ENCODE measurements around the gene SRL. TPM values are rescaled to one million over a fixed set of nuclear protein-coding genes. Genes with fewer than 3 reads are reported as not detected.

Gene SRL
- total RNA-seq, 1 experiment from 2014 or later = not detected

DNA sequence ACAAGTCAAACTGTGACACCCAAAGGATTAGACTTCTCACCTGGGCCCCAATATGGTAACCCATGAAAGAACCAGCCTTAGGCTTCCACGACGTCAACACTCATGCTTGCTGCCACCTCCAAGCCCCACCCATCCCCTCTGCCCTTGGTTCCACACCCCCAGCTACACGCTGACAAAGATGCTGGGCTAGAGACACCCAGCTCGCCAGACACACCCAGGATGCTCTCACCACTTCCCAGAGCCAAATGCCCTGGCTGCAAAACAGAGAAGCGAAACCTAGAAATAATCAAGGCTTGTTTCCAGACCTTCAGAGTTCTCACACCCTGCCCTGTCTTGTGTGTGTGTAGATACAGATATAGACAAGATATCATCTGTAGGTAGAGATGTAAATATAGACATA is 99.6 kb downstream of the SRL start:
- Histone ChIP-seq H3K27ac (ENCODE audit: low read length) (no peak overlapping the region), H3K4me3 (ENCODE audit: low read depth in 2 of 2, low read length in 2 of 2) (no peak overlapping the region), H3K4me1 (ENCODE audit: control insufficient read depth, insufficient read depth, low read length) (no peaks in the 10 kb centered on the region), H3K9me3 (ENCODE audit: control insufficient read depth, insufficient read depth, low read depth, low read length) (no peaks in the 10 kb centered on the region), H3K27me3 (ENCODE audit: control insufficient read depth, insufficient read depth, low read length) (no peaks in the 10 kb centered on the region), H3K36me3 (ENCODE audit: control insufficient read depth, insufficient read depth, low read length) (no peaks in the 10 kb centered on the region)
- TF ChIP-seq, protein P1, sequence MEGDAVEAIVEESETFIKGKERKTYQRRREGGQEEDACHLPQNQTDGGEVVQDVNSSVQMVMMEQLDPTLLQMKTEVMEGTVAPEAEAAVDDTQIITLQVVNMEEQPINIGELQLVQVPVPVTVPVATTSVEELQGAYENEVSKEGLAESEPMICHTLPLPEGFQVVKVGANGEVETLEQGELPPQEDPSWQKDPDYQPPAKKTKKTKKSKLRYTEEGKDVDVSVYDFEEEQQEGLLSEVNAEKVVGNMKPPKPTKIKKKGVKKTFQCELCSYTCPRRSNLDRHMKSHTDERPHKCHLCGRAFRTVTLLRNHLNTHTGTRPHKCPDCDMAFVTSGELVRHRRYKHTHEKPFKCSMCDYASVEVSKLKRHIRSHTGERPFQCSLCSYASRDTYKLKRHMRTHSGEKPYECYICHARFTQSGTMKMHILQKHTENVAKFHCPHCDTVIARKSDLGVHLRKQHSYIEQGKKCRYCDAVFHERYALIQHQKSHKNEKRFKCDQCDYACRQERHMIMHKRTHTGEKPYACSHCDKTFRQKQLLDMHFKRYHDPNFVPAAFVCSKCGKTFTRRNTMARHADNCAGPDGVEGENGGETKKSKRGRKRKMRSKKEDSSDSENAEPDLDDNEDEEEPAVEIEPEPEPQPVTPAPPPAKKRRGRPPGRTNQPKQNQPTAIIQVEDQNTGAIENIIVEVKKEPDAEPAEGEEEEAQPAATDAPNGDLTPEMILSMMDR (IDR thresholded peaks at IDR 0.05) = no peak
- TF ChIP-seq SIN3A (IDR thresholded peaks at IDR 0.05; ENCODE audit: borderline replicate concordance, insufficient read depth, low read depth, low read length) = no peak
- TF ChIP-seq, protein P2, sequence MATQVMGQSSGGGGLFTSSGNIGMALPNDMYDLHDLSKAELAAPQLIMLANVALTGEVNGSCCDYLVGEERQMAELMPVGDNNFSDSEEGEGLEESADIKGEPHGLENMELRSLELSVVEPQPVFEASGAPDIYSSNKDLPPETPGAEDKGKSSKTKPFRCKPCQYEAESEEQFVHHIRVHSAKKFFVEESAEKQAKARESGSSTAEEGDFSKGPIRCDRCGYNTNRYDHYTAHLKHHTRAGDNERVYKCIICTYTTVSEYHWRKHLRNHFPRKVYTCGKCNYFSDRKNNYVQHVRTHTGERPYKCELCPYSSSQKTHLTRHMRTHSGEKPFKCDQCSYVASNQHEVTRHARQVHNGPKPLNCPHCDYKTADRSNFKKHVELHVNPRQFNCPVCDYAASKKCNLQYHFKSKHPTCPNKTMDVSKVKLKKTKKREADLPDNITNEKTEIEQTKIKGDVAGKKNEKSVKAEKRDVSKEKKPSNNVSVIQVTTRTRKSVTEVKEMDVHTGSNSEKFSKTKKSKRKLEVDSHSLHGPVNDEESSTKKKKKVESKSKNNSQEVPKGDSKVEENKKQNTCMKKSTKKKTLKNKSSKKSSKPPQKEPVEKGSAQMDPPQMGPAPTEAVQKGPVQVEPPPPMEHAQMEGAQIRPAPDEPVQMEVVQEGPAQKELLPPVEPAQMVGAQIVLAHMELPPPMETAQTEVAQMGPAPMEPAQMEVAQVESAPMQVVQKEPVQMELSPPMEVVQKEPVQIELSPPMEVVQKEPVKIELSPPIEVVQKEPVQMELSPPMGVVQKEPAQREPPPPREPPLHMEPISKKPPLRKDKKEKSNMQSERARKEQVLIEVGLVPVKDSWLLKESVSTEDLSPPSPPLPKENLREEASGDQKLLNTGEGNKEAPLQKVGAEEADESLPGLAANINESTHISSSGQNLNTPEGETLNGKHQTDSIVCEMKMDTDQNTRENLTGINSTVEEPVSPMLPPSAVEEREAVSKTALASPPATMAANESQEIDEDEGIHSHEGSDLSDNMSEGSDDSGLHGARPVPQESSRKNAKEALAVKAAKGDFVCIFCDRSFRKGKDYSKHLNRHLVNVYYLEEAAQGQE (IDR thresholded peaks at IDR 0.05; ENCODE audit: insufficient read depth in 1 of 2, low read depth in 2 of 2, low read length in 1 of 2) = no peak
- TF ChIP-seq TCF7L2 (IDR thresholded peaks at IDR 0.05; ENCODE audit: low read depth, low read length) = no peak
- TF ChIP-seq POLR2AphosphoS5 (IDR thresholded peaks at IDR 0.05; ENCODE audit: low read depth, low read length) = no peak
- DNase-seq (ENCODE audit: low read depth, low spot score) (no peak), ATAC-seq (no peak)
- ChIA-PET CTCF (interaction anchor here (0.7 kb wide), 1 partner anchor 244 kb away, joined by 3 read pairs; no protein-coding TSS in a partner anchor), POLR2A (no interaction called here)
- in situ Hi-C loops (cut with HindIII; ENCODE audit: low pct_unique_long_range_greater_than_20kb, low sequenced_read_pairs) (no loop called here), intact Hi-C loops (cut with micrococcal nuclease; ENCODE audit: unreplicated experiment) (no loop called here)
- BruUV-seq (replicated peaks) = no TSS peak

DNA sequence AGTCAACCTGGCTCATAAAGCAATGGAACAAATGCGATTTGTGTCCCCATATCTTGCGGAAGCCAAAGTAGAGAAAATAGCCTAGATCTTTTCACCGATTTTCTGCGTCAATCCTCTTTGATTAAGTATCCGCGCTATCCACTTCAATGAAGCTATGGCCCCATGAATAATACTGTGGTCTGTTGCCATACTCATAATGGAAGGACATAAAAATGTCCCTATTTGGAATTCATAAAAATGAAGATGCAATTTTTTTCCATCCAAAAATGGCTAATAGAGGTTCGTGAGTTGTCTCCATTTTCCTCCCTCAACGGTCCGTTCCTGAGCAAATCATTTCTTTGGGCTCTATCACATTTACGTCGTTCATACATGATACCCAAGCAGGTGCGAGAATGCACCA is 100.3 kb downstream of the SRL start:
- no peaks in the 10 kb centered on the region for H3K36me3 ChIP-seq (ENCODE audit: control insufficient read depth, insufficient read depth, low read length)
- in situ Hi-C loops (cut with HindIII; ENCODE audit: low pct_unique_long_range_greater_than_20kb, low sequenced_read_pairs) = no loop called here
- BruUV-seq (replicated peaks) = no TSS peak
- ChIA-PET CTCF (no interaction called here), POLR2A (interaction anchor here (0.6 kb wide), 1 partner anchor 8 kb away, joined by 3 read pairs; no protein-coding TSS in a partner anchor)
- H3K9me3 ChIP-seq (ENCODE audit: control insufficient read depth, insufficient read depth, low read depth, low read length) = no peaks in the 10 kb centered on the region
- H3K4me1 ChIP-seq (ENCODE audit: control insufficient read depth, insufficient read depth, low read length) = no peaks in the 10 kb centered on the region
- H3K27ac ChIP-seq (ENCODE audit: low read length) = no peak overlapping the region
- DNase-seq (ENCODE audit: low read depth, low spot score) (no peak), ATAC-seq (no peak)
- no peaks in the 10 kb centered on the region for H3K27me3 ChIP-seq (ENCODE audit: control insufficient read depth, insufficient read depth, low read length)
- no peak for TF ChIP-seq SIN3A (IDR thresholded peaks at IDR 0.05; ENCODE audit: borderline replicate concordance, insufficient read depth, low read depth, low read length)
- TF ChIP-seq, protein P2 (IDR thresholded peaks at IDR 0.05; ENCODE audit: insufficient read depth in 1 of 2, low read depth in 2 of 2, low read length in 1 of 2) = no peak
- no peak for TF ChIP-seq TCF7L2 (IDR thresholded peaks at IDR 0.05; ENCODE audit: low read depth, low read length)
- TF ChIP-seq POLR2AphosphoS5 (IDR thresholded peaks at IDR 0.05; ENCODE audit: low read depth, low read length) = no peak
- TF ChIP-seq, protein P1 (IDR thresholded peaks at IDR 0.05) = no peak
- intact Hi-C loops (cut with micrococcal nuclease; ENCODE audit: unreplicated experiment) = no loop called here
- no peak overlapping the region for H3K4me3 ChIP-seq (ENCODE audit: low read depth in 2 of 2, low read length in 2 of 2)
